Type B pancreatic cell (in vitro differentiated cells): ENCODE data around the gene FYN. TPM values are rescaled to one million over a fixed set of nuclear protein-coding genes. Genes with fewer than 3 reads are reported as not detected.

Experiments used
- DNase-seq: peaks from one replicate; pipeline ENCODE4 v3.0.0; 2021; ENCODE audit warnings: mixed read lengths; ENCODE audit not compliant: unreplicated experiment; ENCODE audit errors: extremely low spot score
- H3K27ac Mint-ChIP-seq: 2 replicates; pipeline ENCODE4 v1.8.0; 2021; ENCODE audit warnings: mild to moderate bottlenecking, mixed read lengths
- H3K27me3 Mint-ChIP-seq: 2 replicates; pipeline ENCODE4 v1.8.0; 2021; ENCODE audit warnings: mixed read lengths
- H3K36me3 Mint-ChIP-seq: 2 replicates; pipeline ENCODE4 v1.8.0; 2021; ENCODE audit warnings: mixed read lengths
- H3K4me1 Mint-ChIP-seq: one replicate; pipeline ENCODE4 v1.8.0; 2021; ENCODE audit warnings: mixed read lengths; ENCODE audit not compliant: unreplicated experiment
- H3K4me3 Mint-ChIP-seq: 2 replicates; pipeline ENCODE4 v1.8.0; 2021; ENCODE audit warnings: mild to moderate bottlenecking, mixed read lengths
- H3K9me3 Mint-ChIP-seq: 2 replicates; pipeline ENCODE4 v1.8.0; 2021; ENCODE audit warnings: mixed read lengths
- CTCF ChIP-seq: fragments of 200-600 bp; sonication (generic); conservative IDR thresholded peaks from 2 replicates; pipeline ENCODE4 v1.5.0; 2021; ENCODE audit warnings: antibody characterized with exemption, mild to moderate bottlenecking
- total RNA-seq: library from RNA; stranded (reverse); gene quantifications from 2 replicates; pipeline ENCODE4 v1.2.1, GENCODE V29; 2021; ENCODE audit warnings: low replicate concordance

The FYN gene
- total RNA-seq, 1 donor from 2014 or later = 131 TPM

- peak overlapping the region; percentile 59 for H3K4me3 Mint-ChIP-seq
- TF ChIP-seq CTCF = no peak
- H3K9me3 Mint-ChIP-seq = no peaks in the 10 kb centered on the region
- H3K27me3 Mint-ChIP-seq = peaks cover 4% of the 10 kb centered on the region
- DNase-seq = no peak
- H3K27ac Mint-ChIP-seq = peak overlapping the region; percentile 35
- no peaks in the 10 kb centered on the region for H3K36me3 Mint-ChIP-seq
- H3K4me1 Mint-ChIP-seq = peaks cover 11% of the 10 kb centered on the region
Measured at GRCh38 chr6:111875741-111876140, 2.5 kb upstream of the FYN start.

GRCh38 chr6:111874025-111874415 is 768 bp upstream of the FYN start:
- TF ChIP-seq CTCF = no peak
- H3K27me3 Mint-ChIP-seq = peaks cover 4% of the 10 kb centered on the region
- H3K36me3 Mint-ChIP-seq = peaks cover 3% of the 10 kb centered on the region
- H3K4me3 Mint-ChIP-seq = peak overlapping the region; percentile 97
- H3K27ac Mint-ChIP-seq = peak overlapping the region; percentile 96
- no peak for DNase-seq
- no peaks in the 10 kb centered on the region for H3K9me3 Mint-ChIP-seq
- H3K4me1 Mint-ChIP-seq = peaks cover 25% of the 10 kb centered on the region

GRCh38 chr6:111872401-111873177 is 663 bp downstream of the FYN start:
- peak; percentile 24 for TF ChIP-seq CTCF
- peaks cover 31% of the 10 kb centered on the region for H3K4me1 Mint-ChIP-seq
- H3K36me3 Mint-ChIP-seq = peaks cover 11% of the 10 kb centered on the region
- H3K4me3 Mint-ChIP-seq = peak overlapping the region; percentile 98
- no peaks in the 10 kb centered on the region for H3K9me3 Mint-ChIP-seq
- peaks cover 4% of the 10 kb centered on the region for H3K27me3 Mint-ChIP-seq
- H3K27ac Mint-ChIP-seq = peak overlapping the region; percentile 94
- DNase-seq = peak; percentile 78

GRCh38 chr6:111871725-111872400 is 1.4 kb downstream of the FYN start:
- Mint-ChIP-seq H3K9me3 (no peaks in the 10 kb centered on the region), H3K4me1 (peaks cover 34% of the 10 kb centered on the region), H3K36me3 (peaks cover 14% of the 10 kb centered on the region), H3K27me3 (peaks cover 4% of the 10 kb centered on the region), H3K4me3 (peak overlapping the region; percentile 98), H3K27ac (peak overlapping the region; percentile 94)
- no peak for DNase-seq
- TF ChIP-seq CTCF = no peak

- H3K27me3 Mint-ChIP-seq = peaks cover 4% of the 10 kb centered on the region
- H3K4me3 Mint-ChIP-seq = peak overlapping the region; percentile 98
- peaks cover 14% of the 10 kb centered on the region for H3K36me3 Mint-ChIP-seq
- peak overlapping the region; percentile 94 for H3K27ac Mint-ChIP-seq
- TF ChIP-seq CTCF = no peak
- DNase-seq = no peak
- no peaks in the 10 kb centered on the region for H3K9me3 Mint-ChIP-seq
- H3K4me1 Mint-ChIP-seq = peaks cover 34% of the 10 kb centered on the region
Measured at GRCh38 chr6:111871207-111871606, 2.0 kb downstream of the FYN start.
